SU-DHL-6 (cell line): ENCODE results near the gene PRAMEF1.

Experiments
- EZH2phosphoT487 ChIP-seq: fragments of 200-600 bp; sonication (generic), shearing (Covaris generic); conservative IDR thresholded peaks from 2 replicates; pipeline ENCODE4 v1.6.1; 2018; ENCODE audit warnings: mild to moderate bottlenecking, antibody characterized with exemption, low read length, moderate library complexity, mixed read lengths
- TF ChIP-seq, protein P1 (sequence below): fragments of 200-600 bp; sonication (generic); IDR thresholded peaks from one replicate; pipeline ENCODE4 v1.5.1; 2017; ENCODE audit warnings: antibody characterized with exemption, mild to moderate bottlenecking, low read length, moderate library complexity; ENCODE audit not compliant: insufficient read depth, poor library complexity, severe bottlenecking

DNA sequence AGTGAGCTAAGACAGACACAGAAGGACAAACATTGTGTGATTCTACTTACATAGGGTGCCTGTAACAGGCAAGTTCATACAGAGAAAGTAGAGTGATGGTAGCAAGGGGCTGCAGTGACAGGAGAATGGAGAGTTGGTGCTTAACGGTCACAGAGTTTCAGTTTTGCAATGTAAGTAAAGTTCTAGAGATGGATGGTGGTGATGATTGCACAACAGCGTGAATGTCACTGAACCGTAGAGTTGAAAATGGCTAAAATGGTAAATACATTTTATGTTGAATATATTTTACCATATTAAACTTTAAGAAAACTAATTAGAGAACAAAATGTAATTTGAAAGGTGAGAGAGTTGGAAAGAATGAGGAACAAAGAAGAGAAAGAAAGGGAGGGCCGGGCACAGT lies 36.5 kb upstream of the PRAMEF1 start:
- TF ChIP-seq, protein P1, sequence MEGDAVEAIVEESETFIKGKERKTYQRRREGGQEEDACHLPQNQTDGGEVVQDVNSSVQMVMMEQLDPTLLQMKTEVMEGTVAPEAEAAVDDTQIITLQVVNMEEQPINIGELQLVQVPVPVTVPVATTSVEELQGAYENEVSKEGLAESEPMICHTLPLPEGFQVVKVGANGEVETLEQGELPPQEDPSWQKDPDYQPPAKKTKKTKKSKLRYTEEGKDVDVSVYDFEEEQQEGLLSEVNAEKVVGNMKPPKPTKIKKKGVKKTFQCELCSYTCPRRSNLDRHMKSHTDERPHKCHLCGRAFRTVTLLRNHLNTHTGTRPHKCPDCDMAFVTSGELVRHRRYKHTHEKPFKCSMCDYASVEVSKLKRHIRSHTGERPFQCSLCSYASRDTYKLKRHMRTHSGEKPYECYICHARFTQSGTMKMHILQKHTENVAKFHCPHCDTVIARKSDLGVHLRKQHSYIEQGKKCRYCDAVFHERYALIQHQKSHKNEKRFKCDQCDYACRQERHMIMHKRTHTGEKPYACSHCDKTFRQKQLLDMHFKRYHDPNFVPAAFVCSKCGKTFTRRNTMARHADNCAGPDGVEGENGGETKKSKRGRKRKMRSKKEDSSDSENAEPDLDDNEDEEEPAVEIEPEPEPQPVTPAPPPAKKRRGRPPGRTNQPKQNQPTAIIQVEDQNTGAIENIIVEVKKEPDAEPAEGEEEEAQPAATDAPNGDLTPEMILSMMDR, result no peak
- TF ChIP-seq EZH2phosphoT487, result no peak
